ENCODE data around the gene ZNF253.
"Not testable (repeated sequence)": the region's sequence is repeated elsewhere in the genome, so short reads cannot be mapped to it uniquely, and the experiment has no call there.

Gene ZNF253

GRCh38 chr19:19900139-19900728 lies 34.6 kb downstream of the ZNF253 start:
- DNase-seq (ENCODE audit: low read depth) = peak; percentile 80

GRCh38 chr19:19900729-19901444 lies 35.2 kb downstream of the ZNF253 start, which contains the start of gene ZNF93:
TSS of gene ZNF93 (plus strand) at chr19:19900946. CDS start at chr19:19901089, 143 bp downstream.
- DNase-seq (ENCODE audit: low read depth) = peak; percentile 98

GRCh38 chr19:19907551-19907950 lies 41.9 kb downstream of the ZNF253 start:
- DNase-seq (ENCODE audit: low read depth) = not testable (repeated sequence)

- no peak for DNase-seq (ENCODE audit: low read depth)
Measured at GRCh38 chr19:19909654-19910053, 44.0 kb downstream of the ZNF253 start.

GRCh38 chr19:19911150-19911549 lies 45.5 kb downstream of the ZNF253 start:
- DNase-seq (ENCODE audit: low read depth) = peak; percentile 16

- DNase-seq (ENCODE audit: low read depth) = no peak
Measured at GRCh38 chr19:19914596-19914995, 48.9 kb downstream of the ZNF253 start.

- not testable (repeated sequence) for DNase-seq (ENCODE audit: low read depth)
Measured at GRCh38 chr19:19930417-19930816, 64.7 kb downstream of the ZNF253 start.

- DNase-seq (ENCODE audit: low read depth) = not testable (repeated sequence)
Measured at GRCh38 chr19:19933432-19934314, 68.0 kb downstream of the ZNF253 start.

GRCh38 chr19:19937403-19937802 lies 71.7 kb downstream of the ZNF253 start:
- DNase-seq (ENCODE audit: low read depth) = no peak

- DNase-seq (ENCODE audit: low read depth) = no peak
Measured at GRCh38 chr19:19938449-19938848, 72.8 kb downstream of the ZNF253 start.

- no peak for DNase-seq (ENCODE audit: low read depth)
Measured at GRCh38 chr19:19943848-19944582, 78.3 kb downstream of the ZNF253 start.

Measured in ELR (cell line).